Measurements from ENCODE around the gene CFC1B.
"Not testable (repeated sequence)": the region's sequence is repeated elsewhere in the genome, so short reads cannot be mapped to it uniquely, and the experiment has no call there.

DNA sequence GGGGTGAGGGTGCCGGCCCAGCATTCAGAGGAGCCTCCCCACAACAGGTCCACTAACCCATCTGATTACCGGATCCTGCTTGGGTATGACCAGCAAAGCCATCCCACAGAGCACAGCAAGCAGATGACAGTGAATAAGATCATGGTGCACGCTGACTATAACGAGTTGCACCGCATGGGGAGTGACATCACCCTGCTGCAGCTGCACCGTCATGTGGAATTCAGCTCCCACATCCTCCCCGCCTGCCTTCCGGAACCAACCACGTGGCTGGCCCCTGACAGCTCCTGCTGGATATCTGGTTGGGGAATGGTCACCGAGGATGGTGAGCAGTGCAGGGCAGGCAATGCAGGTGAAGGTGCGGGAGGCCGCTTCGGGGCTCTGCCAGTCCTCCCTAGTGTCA, 53.2 kb downstream of the CFC1B start:
- TF ChIP-seq, protein P1, sequence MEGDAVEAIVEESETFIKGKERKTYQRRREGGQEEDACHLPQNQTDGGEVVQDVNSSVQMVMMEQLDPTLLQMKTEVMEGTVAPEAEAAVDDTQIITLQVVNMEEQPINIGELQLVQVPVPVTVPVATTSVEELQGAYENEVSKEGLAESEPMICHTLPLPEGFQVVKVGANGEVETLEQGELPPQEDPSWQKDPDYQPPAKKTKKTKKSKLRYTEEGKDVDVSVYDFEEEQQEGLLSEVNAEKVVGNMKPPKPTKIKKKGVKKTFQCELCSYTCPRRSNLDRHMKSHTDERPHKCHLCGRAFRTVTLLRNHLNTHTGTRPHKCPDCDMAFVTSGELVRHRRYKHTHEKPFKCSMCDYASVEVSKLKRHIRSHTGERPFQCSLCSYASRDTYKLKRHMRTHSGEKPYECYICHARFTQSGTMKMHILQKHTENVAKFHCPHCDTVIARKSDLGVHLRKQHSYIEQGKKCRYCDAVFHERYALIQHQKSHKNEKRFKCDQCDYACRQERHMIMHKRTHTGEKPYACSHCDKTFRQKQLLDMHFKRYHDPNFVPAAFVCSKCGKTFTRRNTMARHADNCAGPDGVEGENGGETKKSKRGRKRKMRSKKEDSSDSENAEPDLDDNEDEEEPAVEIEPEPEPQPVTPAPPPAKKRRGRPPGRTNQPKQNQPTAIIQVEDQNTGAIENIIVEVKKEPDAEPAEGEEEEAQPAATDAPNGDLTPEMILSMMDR (IDR thresholded peaks at IDR 0.05), result not testable (repeated sequence)
- TF ChIP-seq POLR2AphosphoS5 (IDR thresholded peaks at IDR 0.05); POLR2A (IDR thresholded peaks at IDR 0.05; ENCODE audit: low read depth); EP300 (IDR thresholded peaks at IDR 0.05): not testable (repeated sequence)
